PC-9 (cell line): Measurements from ENCODE around the gene NAALADL1.

Source experiments
- EZH2 ChIP-seq: fragments of 200-600 bp; sonication (generic); IDR thresholded peaks from 2 replicates; pipeline ENCODE4 v1.8.0; 2017; ENCODE audit warnings: antibody characterized with exemption, low read depth
- TF ChIP-seq, protein P1 (sequence below): fragments of 200-600 bp; sonication (generic); conservative IDR thresholded peaks from 2 replicates; pipeline ENCODE4 v1.6.1; 2017; ENCODE audit warnings: mixed run types, antibody characterized with exemption, mild to moderate bottlenecking, moderate library complexity

DNA sequence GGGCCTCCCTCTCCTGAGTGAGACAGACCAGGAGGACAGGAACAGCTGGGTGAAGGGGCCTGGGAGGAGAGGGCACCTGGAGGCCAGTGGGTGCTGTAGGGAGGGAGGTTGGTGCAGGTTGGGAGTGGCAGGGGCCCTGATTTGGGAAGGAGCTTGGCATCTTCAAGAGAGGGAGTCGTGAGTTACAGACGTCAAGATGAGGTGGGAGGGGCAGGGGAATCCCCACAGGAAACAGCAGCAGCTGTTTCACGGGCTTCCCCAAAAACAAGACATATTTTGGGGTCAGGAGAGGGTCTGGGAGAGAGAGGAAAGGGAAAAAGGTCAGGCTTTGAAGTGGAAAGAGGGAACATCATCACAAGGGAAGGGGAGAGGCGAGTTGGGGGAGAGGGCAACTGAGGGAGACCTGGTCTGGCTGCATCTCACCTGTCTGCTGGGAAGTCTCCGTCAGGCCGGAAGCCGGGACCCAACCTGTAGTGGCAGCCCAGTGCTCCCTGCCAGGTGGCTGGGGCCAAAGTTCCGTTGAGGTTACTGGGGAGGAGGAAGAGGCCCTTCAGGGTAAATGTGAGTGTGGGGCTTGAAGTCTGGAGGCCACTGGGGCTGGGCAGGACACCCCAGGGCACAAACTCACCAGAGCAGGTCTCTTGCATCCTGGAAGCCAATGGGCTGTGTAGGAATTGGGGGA lies 4.4 kb downstream of the NAALADL1 start:
- TF ChIP-seq, protein P1, sequence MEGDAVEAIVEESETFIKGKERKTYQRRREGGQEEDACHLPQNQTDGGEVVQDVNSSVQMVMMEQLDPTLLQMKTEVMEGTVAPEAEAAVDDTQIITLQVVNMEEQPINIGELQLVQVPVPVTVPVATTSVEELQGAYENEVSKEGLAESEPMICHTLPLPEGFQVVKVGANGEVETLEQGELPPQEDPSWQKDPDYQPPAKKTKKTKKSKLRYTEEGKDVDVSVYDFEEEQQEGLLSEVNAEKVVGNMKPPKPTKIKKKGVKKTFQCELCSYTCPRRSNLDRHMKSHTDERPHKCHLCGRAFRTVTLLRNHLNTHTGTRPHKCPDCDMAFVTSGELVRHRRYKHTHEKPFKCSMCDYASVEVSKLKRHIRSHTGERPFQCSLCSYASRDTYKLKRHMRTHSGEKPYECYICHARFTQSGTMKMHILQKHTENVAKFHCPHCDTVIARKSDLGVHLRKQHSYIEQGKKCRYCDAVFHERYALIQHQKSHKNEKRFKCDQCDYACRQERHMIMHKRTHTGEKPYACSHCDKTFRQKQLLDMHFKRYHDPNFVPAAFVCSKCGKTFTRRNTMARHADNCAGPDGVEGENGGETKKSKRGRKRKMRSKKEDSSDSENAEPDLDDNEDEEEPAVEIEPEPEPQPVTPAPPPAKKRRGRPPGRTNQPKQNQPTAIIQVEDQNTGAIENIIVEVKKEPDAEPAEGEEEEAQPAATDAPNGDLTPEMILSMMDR, result no peak
- TF ChIP-seq EZH2, result no peak
